ENCODE measurements around the gene MFN2. TPM values are rescaled to one million over a fixed set of nuclear protein-coding genes. Genes with fewer than 3 reads are reported as not detected.

Gene MFN2
- total and polyA plus RNA-seq, 9 of the 15 experiments (the other 6 are each of a cell fraction or from before 2014, with no cell fraction given): 10.5 to 158 (median 87.1) TPM

DNA sequence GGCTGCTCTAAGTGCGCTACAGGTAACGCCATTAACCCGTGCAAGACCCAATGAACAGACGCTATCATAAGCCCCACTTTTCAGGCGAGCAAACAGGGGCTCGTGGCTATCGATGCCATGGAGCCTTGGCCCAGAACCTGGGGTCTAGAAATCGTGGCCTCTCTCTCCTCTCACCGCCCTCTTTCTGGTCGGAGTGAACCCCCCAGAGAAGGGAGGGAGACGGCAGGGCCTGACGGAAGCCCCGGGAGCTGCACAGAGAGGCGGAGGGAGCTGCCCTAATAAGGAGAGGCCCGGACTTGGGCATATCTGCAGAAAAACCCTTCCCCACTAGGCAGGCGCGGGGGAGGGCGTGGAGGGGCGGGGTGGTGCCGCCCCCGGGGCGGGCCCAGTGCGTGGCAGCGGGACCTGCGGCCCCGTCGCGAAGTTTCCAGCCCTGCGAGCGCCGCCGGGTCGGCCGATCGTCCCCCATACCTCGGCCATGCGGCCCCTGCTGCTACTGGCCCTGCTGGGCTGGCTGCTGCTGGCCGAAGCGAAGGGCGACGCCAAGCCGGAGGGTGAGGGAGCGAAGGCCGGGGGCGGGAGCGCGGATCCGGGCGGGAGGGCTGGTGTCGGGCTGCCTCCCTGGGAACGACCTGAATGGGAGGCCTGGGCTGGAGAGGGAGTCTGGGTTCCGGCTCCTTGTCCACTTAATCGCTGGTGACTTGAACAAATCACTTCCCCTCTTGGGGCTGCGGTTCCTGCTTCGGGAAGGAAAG is 45.8 kb upstream of the MFN2 start, which contains the start of gene PLOD1 (continued):
- 0 out of 2 replicates have a peak, but pooled peaks have one; percentile 24 for TF ChIP-seq SMARCC2 (IDR thresholded peaks at IDR 0.05; ENCODE audit: low read depth)
- no peak for TF ChIP-seq ESRRB (CRISPR knock-in tag; IDR thresholded peaks at IDR 0.05; ENCODE audit: borderline replicate concordance)
- TF ChIP-seq EP400 (IDR thresholded peaks at IDR 0.05): peak; percentile 84
- TF ChIP-seq ELF2 (CRISPR knock-in tag; IDR thresholded peaks at IDR 0.05): peak; percentile 17; the same call in 1 of the 2 replicates
- TF ChIP-seq MEF2D (tag; conservative IDR thresholded peaks at IDR 0.05; ENCODE audit: low read depth): no peak
- TF ChIP-seq, protein P1, sequence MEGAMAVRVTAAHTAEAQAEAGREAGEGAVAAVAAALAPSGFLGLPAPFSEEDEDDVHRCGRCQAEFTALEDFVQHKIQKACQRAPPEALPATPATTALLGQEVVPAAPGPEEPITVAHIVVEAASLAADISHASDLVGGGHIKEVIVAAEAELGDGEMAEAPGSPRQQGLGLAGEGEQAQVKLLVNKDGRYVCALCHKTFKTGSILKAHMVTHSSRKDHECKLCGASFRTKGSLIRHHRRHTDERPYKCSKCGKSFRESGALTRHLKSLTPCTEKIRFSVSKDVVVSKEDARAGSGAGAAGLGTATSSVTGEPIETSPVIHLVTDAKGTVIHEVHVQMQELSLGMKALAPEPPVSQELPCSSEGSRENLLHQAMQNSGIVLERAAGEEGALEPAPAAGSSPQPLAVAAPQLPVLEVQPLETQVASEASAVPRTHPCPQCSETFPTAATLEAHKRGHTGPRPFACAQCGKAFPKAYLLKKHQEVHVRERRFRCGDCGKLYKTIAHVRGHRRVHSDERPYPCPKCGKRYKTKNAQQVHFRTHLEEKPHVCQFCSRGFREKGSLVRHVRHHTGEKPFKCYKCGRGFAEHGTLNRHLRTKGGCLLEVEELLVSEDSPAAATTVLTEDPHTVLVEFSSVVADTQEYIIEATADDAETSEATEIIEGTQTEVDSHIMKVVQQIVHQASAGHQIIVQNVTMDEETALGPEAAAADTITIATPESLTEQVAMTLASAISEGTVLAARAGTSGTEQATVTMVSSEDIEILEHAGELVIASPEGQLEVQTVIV (CRISPR knock-in tag; IDR thresholded peaks at IDR 0.05; ENCODE audit: borderline replicate concordance): no peak
- peak; percentile 79 for TF ChIP-seq EGR1 (conservative IDR thresholded peaks at IDR 0.05)
- TF ChIP-seq SAP30 (IDR thresholded peaks at IDR 0.05; ENCODE audit: borderline replicate concordance, insufficient read depth, low read depth, low read length, poor library complexity, severe bottlenecking): peak; percentile 76
- TF ChIP-seq IRF2 (CRISPR knock-in tag; IDR thresholded peaks at IDR 0.05): no peak
- TF ChIP-seq, protein P2, sequence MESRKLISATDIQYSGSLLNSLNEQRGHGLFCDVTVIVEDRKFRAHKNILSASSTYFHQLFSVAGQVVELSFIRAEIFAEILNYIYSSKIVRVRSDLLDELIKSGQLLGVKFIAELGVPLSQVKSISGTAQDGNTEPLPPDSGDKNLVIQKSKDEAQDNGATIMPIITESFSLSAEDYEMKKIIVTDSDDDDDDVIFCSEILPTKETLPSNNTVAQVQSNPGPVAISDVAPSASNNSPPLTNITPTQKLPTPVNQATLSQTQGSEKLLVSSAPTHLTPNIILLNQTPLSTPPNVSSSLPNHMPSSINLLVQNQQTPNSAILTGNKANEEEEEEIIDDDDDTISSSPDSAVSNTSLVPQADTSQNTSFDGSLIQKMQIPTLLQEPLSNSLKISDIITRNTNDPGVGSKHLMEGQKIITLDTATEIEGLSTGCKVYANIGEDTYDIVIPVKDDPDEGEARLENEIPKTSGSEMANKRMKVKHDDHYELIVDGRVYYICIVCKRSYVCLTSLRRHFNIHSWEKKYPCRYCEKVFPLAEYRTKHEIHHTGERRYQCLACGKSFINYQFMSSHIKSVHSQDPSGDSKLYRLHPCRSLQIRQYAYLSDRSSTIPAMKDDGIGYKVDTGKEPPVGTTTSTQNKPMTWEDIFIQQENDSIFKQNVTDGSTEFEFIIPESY (CRISPR knock-in tag; IDR thresholded peaks at IDR 0.05): peak; percentile 27; the same call in 1 of the 2 replicates
- TF ChIP-seq PHTF2 (CRISPR knock-in tag; IDR thresholded peaks at IDR 0.05): no peak
- TF ChIP-seq SAFB2 (IDR thresholded peaks at IDR 0.05; ENCODE audit: borderline replicate concordance, low read depth, low read length, severe bottlenecking): no peak
- no peak; the same call in 1 of the 2 replicates for TF ChIP-seq CAMTA2 (CRISPR knock-in tag; conservative IDR thresholded peaks at IDR 0.05)
- no peak for TF ChIP-seq SMC3 (conservative IDR thresholded peaks at IDR 0.05; ENCODE audit: insufficient read depth, low read depth, low read length)
- no peak for TF ChIP-seq ZNF445 (CRISPR knock-in tag; IDR thresholded peaks at IDR 0.05; ENCODE audit: low read depth)
- 0 out of 2 replicates have a peak, but pooled peaks have one; percentile 46 for TF ChIP-seq PHB (CRISPR knock-in tag; IDR thresholded peaks at IDR 0.05)
- 0 out of 2 replicates have a peak, but pooled peaks have one; percentile 16 for TF ChIP-seq CCAR2 (IDR thresholded peaks at IDR 0.05; ENCODE audit: low read depth, low read length)
- no peak; the same call in 1 of the 2 replicates for TF ChIP-seq MTA1 (IDR thresholded peaks at IDR 0.05; ENCODE audit: borderline replicate concordance)
- TF ChIP-seq, protein P3, sequence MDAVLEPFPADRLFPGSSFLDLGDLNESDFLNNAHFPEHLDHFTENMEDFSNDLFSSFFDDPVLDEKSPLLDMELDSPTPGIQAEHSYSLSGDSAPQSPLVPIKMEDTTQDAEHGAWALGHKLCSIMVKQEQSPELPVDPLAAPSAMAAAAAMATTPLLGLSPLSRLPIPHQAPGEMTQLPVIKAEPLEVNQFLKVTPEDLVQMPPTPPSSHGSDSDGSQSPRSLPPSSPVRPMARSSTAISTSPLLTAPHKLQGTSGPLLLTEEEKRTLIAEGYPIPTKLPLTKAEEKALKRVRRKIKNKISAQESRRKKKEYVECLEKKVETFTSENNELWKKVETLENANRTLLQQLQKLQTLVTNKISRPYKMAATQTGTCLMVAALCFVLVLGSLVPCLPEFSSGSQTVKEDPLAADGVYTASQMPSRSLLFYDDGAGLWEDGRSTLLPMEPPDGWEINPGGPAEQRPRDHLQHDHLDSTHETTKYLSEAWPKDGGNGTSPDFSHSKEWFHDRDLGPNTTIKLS (IDR thresholded peaks at IDR 0.05; ENCODE audit: borderline replicate concordance, low read depth): peak; percentile 68
